Liver (tissue), 9 donors: ENCODE data around the gene PLSCR3. TPM values are rescaled to one million over a fixed set of nuclear protein-coding genes. Genes with fewer than 3 reads are reported as not detected.

Source experiments
- DNase-seq: peaks from one replicate; pipeline ENCODE4 v3.0.0-alpha.2; 2017; ENCODE audit warnings: low spot score
- H3K27ac ChIP-seq, 2 donors: one replicate each; pipeline ENCODE4 v1.7.0; 2013; ENCODE audit warnings: inconsistent platforms in 2 of 2, low read length in 2 of 2, control low read depth in 1 of 2, low read depth in 1 of 2, mild to moderate bottlenecking in 1 of 2
- H3K27me3 ChIP-seq, 4 donors: one replicate each; pipeline versions ENCODE4 v1.6.1 to v1.7.0; 2013; ENCODE audit warnings: low read length in 3 of 4, inconsistent platforms in 1 of 4, mild to moderate bottlenecking in 1 of 4, moderate library complexity in 1 of 4; ENCODE audit not compliant: control insufficient read depth in 4 of 4, insufficient read depth in 4 of 4
- H3K36me3 ChIP-seq, 4 donors: one replicate each; pipeline versions ENCODE4 v1.6.1 to v1.7.0; 2013; ENCODE audit warnings: low read length in 3 of 4, mild to moderate bottlenecking in 3 of 4, low read depth in 1 of 4, moderate library complexity in 1 of 4; ENCODE audit not compliant: control insufficient read depth in 4 of 4, insufficient read depth in 3 of 4
- H3K4me1 ChIP-seq, 4 donors: one replicate each; pipeline versions ENCODE4 v1.6.1 to v1.7.0; 2013; ENCODE audit warnings: low read length in 3 of 4, mild to moderate bottlenecking in 3 of 4, moderate library complexity in 1 of 4; ENCODE audit not compliant: control insufficient read depth in 4 of 4, insufficient read depth in 4 of 4
- H3K4me3 ChIP-seq, 3 donors: one replicate each; pipeline versions ENCODE4 v1.6.1 to v1.7.0; 2013; ENCODE audit warnings: low read length in 3 of 3, control low read depth in 1 of 3, low read depth in 1 of 3, mild to moderate bottlenecking in 1 of 3
- H3K9ac ChIP-seq, 2 donors: one replicate each; pipeline ENCODE4 v1.7.0; 2013; ENCODE audit warnings: low read length in 2 of 2, mild to moderate bottlenecking in 2 of 2, moderate library complexity in 2 of 2, control low read depth in 1 of 2, low read depth in 1 of 2
- H3K9me3 ChIP-seq, 4 donors: one replicate each; pipeline versions ENCODE4 v1.6.1 to v1.7.0; 2013; ENCODE audit warnings: low read length in 3 of 4; ENCODE audit not compliant: control insufficient read depth in 4 of 4
- EGR1 ChIP-seq, 2 donors: IDR thresholded peaks; 2 replicates each; pipeline ENCODE4 v1.6.1; 2016 to 2018; ENCODE audit warnings: antibody characterized with exemption in 2 of 2, low read depth in 2 of 2
- FOXA1 ChIP-seq: IDR thresholded peaks from 2 replicates; pipeline ENCODE4 v1.6.1; 2016; ENCODE audit warnings: antibody characterized with exemption
- FOXA2 ChIP-seq: IDR thresholded peaks from 2 replicates; pipeline ENCODE4 v1.6.1; 2016; ENCODE audit warnings: antibody characterized with exemption
- GABPA ChIP-seq, 2 donors: IDR thresholded peaks in 1 of 2; conservative IDR thresholded peaks in 1 of 2; 2 replicates each; pipeline ENCODE4 v1.6.1; 2016; ENCODE audit warnings: antibody characterized with exemption in 2 of 2, mild to moderate bottlenecking in 1 of 2, moderate library complexity in 1 of 2
- HNF4A ChIP-seq, 2 donors: conservative IDR thresholded peaks; 2 replicates each; pipeline ENCODE4 v1.6.1; 2016; ENCODE audit warnings: antibody characterized with exemption in 2 of 2, mild to moderate bottlenecking in 2 of 2
- HNF4G ChIP-seq: IDR thresholded peaks from 2 replicates; pipeline ENCODE4 v1.6.1; 2016; ENCODE audit warnings: antibody characterized with exemption
- JUND ChIP-seq, 2 donors: IDR thresholded peaks; 2 replicates each; pipeline ENCODE4 v1.6.1; 2016; ENCODE audit warnings: antibody characterized with exemption in 2 of 2
- NR2F2 ChIP-seq: IDR thresholded peaks from 2 replicates; pipeline ENCODE4 v1.6.1; 2016; ENCODE audit warnings: antibody characterized with exemption
- RAD21 ChIP-seq, 2 donors: IDR thresholded peaks; 2 replicates each; pipeline ENCODE4 v1.6.1; 2016; ENCODE audit warnings: antibody characterized with exemption in 2 of 2, mild to moderate bottlenecking in 2 of 2
- REST ChIP-seq: IDR thresholded peaks from 2 replicates; pipeline ENCODE4 v1.6.1; 2016; ENCODE audit warnings: antibody characterized with exemption, mild to moderate bottlenecking
- RXRA ChIP-seq, 2 donors: IDR thresholded peaks; 2 replicates each; pipeline ENCODE4 v1.6.1; 2017 to 2018; ENCODE audit warnings: antibody characterized with exemption in 2 of 2, mild to moderate bottlenecking in 1 of 2
- SP1 ChIP-seq: IDR thresholded peaks from 2 replicates; pipeline ENCODE4 v1.6.1; 2018; ENCODE audit warnings: antibody characterized with exemption, mild to moderate bottlenecking
- TAF1 ChIP-seq: conservative IDR thresholded peaks from 2 replicates; pipeline ENCODE4 v1.6.1; 2016; ENCODE audit warnings: antibody characterized with exemption, mild to moderate bottlenecking
- YY1 ChIP-seq: IDR thresholded peaks from 2 replicates; pipeline ENCODE4 v1.6.1; 2016; ENCODE audit warnings: antibody characterized with exemption, mild to moderate bottlenecking
- WGBS: extraction: QIAGEN DNeasy Blood & Tissue Kit; methylation state at CpG from one replicate; pipeline ENCODE4 v1.1.7; 2013; 5-methylcytosine and 5-hydroxymethylcytosine counted together
- polyA plus RNA-seq, 2 donors: library from polyadenylated mRNA; stranded (reverse) in 1 of 2; unstranded in 1 of 2; fragments of 200-250 nt in 1 of 2; fragments of >200 nt in 1 of 2; fragmentation: Nextera tagmentation in 1 of 2; extraction: Ambion mirVana in 1 of 2; gene quantifications; one replicate each; pipeline versions ENCODE4 v1.2.1 to v1.2.3, GENCODE V29; 2013 to 2015
- total RNA-seq, 2 donors: library from RNA; depleted of rRNA; stranded (reverse); fragments of >200 nt; gene quantifications; one replicate each; pipeline ENCODE4 v1.2.3, GENCODE V29; 2014
- TF ChIP-seq, protein P1 (sequence below): IDR thresholded peaks from 2 replicates; pipeline ENCODE4 v1.6.1; 2016; ENCODE audit warnings: antibody characterized with exemption
- TF ChIP-seq, protein P2 (sequence below): IDR thresholded peaks from 2 replicates; pipeline ENCODE4 v1.6.1; 2016; ENCODE audit warnings: antibody characterized with exemption
- TF ChIP-seq, protein P3 (sequence below): fragments of 150-350 bp; IDR thresholded peaks from 2 replicates; pipeline ENCODE4 v1.5.1; 2017; ENCODE audit warnings: improper control_type of control experiment, low read depth, low read length; ENCODE audit not compliant: missing input control
- TF ChIP-seq, protein P4 (sequence below): IDR thresholded peaks from 2 replicates; pipeline ENCODE4 v1.6.1; 2016; ENCODE audit warnings: antibody characterized with exemption
- donor health status: healthy.
- donor health status: healthy.
- donor health status: healthy.
- donor health status: healthy.
- donor health status: healthy.

PLSCR3 gene
- total and polyA plus RNA-seq, 4 donors, result 2.8 to 10.9 (median 4.1) TPM

DNA sequence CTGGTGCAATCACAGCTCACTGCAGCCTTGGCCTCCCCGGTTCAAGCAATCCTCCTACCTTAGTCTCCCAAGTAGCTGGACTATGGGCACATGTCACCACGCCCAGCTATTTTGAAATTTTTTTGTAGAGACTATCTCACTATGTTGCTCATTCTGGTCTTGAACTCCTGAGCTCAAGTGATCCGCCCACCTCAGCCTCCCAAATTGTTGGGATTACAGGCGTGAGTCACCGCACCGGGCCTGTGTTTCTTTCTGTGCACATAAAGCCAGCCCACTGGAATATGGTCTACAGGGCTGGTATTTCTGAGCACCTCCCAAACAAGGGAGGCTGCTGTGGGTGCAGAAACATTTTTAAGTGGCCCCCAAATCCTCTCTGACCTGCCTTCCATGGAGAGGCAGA, 31.0 kb downstream of the PLSCR3 start:
- TF ChIP-seq RAD21 (IDR thresholded peaks at IDR 0.05) (no peak), REST (no peak), FOXA2 (no peak), NR2F2 (no peak), GABPA (IDR thresholded peaks at IDR 0.05 in 1 of 2, conservative IDR thresholded peaks at IDR 0.05 in 1 of 2) (no peak), JUND (IDR thresholded peaks at IDR 0.05) (no peak), YY1 (no peak), RXRA (IDR thresholded peaks at IDR 0.05) (no peak), TAF1 (no peak), SP1 (no peak), HNF4G (no peak), FOXA1 (no peak), EGR1 (IDR thresholded peaks at IDR 0.05; ENCODE audit: low read depth in 2 of 2) (no peak), HNF4A (conservative IDR thresholded peaks at IDR 0.05) (no peak)
- TF ChIP-seq, protein P1, sequence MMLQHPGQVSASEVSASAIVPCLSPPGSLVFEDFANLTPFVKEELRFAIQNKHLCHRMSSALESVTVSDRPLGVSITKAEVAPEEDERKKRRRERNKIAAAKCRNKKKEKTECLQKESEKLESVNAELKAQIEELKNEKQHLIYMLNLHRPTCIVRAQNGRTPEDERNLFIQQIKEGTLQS, result no peak
- TF ChIP-seq, protein P2, sequence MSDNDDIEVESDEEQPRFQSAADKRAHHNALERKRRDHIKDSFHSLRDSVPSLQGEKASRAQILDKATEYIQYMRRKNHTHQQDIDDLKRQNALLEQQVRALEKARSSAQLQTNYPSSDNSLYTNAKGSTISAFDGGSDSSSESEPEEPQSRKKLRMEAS, result no peak
- TF ChIP-seq, protein P3, sequence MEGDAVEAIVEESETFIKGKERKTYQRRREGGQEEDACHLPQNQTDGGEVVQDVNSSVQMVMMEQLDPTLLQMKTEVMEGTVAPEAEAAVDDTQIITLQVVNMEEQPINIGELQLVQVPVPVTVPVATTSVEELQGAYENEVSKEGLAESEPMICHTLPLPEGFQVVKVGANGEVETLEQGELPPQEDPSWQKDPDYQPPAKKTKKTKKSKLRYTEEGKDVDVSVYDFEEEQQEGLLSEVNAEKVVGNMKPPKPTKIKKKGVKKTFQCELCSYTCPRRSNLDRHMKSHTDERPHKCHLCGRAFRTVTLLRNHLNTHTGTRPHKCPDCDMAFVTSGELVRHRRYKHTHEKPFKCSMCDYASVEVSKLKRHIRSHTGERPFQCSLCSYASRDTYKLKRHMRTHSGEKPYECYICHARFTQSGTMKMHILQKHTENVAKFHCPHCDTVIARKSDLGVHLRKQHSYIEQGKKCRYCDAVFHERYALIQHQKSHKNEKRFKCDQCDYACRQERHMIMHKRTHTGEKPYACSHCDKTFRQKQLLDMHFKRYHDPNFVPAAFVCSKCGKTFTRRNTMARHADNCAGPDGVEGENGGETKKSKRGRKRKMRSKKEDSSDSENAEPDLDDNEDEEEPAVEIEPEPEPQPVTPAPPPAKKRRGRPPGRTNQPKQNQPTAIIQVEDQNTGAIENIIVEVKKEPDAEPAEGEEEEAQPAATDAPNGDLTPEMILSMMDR, result no peak
- TF ChIP-seq, protein P4, sequence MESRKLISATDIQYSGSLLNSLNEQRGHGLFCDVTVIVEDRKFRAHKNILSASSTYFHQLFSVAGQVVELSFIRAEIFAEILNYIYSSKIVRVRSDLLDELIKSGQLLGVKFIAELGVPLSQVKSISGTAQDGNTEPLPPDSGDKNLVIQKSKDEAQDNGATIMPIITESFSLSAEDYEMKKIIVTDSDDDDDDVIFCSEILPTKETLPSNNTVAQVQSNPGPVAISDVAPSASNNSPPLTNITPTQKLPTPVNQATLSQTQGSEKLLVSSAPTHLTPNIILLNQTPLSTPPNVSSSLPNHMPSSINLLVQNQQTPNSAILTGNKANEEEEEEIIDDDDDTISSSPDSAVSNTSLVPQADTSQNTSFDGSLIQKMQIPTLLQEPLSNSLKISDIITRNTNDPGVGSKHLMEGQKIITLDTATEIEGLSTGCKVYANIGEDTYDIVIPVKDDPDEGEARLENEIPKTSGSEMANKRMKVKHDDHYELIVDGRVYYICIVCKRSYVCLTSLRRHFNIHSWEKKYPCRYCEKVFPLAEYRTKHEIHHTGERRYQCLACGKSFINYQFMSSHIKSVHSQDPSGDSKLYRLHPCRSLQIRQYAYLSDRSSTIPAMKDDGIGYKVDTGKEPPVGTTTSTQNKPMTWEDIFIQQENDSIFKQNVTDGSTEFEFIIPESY, result no peak
- no peak for DNase-seq
- Histone ChIP-seq H3K27ac (no peak overlapping the region), H3K4me3 (no peak overlapping the region), H3K4me1 (no peaks in the 10 kb centered on the region), H3K9ac (no peak overlapping the region), H3K36me3 (no peaks in the 10 kb centered on the region), H3K9me3 (no peaks in the 10 kb centered on the region), H3K27me3 (no peaks in the 10 kb centered on the region)
- WGBS, result 97% methylated on average over 6 of the region's 6 CpGs
